Activated CD4-positive, alpha-beta T cell treated with anti-CD3 and anti-CD28 coated beads, Interleukin-2, amount 10 ng/mL, durations not matched to agents 7 days and 5 days (primary cell): ENCODE results near the gene IRX6. TPM values are rescaled to one million over a fixed set of nuclear protein-coding genes. Genes with fewer than 3 reads are reported as not detected.

ENCODE experiments used
- CTCF ChIA-PET: fragments of 350-600 bp; sonication (Branson Sonifier 250); formaldehyde crosslinking; loops from one replicate; lab custom pipeline; 2021; ENCODE audit warnings: antibody characterized with exemption; lab: Charles Lee
- POLR2A ChIA-PET: fragments of 350-600 bp; sonication (Branson Sonifier 250); formaldehyde crosslinking; loops from one replicate; lab custom pipeline; 2021; ENCODE audit warnings: antibody characterized with exemption; lab: Charles Lee
- DNase-seq: peaks from one replicate; pipeline ENCODE4 v3.0.0-alpha.2; 2020
- H3K27ac Mint-ChIP-seq: one replicate; pipeline ENCODE4 v1.8.0; 2021; ENCODE audit warnings: mild to moderate bottlenecking, moderate library complexity, mixed read lengths
- H3K27me3 Mint-ChIP-seq: one replicate; pipeline ENCODE4 v1.8.0; 2021; ENCODE audit warnings: mixed read lengths
- H3K36me3 Mint-ChIP-seq: one replicate; pipeline ENCODE4 v1.8.0; 2021; ENCODE audit warnings: low read depth, mixed read lengths
- H3K4me1 Mint-ChIP-seq: one replicate; pipeline ENCODE4 v1.8.0; 2021; ENCODE audit warnings: mixed read lengths
- H3K4me3 Mint-ChIP-seq: one replicate; pipeline ENCODE4 v1.8.0; 2021; ENCODE audit warnings: mild to moderate bottlenecking, moderate library complexity, mixed read lengths
- H3K9me3 Mint-ChIP-seq: one replicate; pipeline ENCODE4 v1.8.0; 2021; ENCODE audit warnings: mixed read lengths
- total RNA-seq, 2 experiments: library from RNA; stranded (reverse); gene quantifications; one replicate each; pipeline ENCODE4 v1.2.3, GENCODE V29; 2021

IRX6 gene
- total RNA-seq, 2 experiments from 2014 or later: not detected

DNA sequence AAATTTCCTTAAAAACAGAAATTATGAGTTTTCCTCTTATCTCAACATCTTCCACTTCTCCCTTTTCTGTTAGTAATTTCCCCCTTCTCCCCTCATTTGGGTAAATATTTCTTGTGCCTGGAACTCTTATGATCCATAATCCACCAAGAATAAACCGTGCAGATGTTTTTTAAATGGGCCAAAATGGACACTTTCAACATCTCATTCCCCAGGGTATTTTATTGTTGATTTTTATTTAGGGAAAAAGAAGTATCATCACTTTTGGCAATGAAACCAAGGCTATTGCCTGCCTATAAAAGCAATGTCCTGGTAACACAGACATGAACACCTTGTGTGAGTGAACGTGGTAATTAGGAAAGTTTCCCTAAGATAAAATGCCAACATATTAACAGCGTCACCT is 54.6 kb downstream of the IRX6 start:
- no peak for DNase-seq
- no peak overlapping the region for H3K27ac Mint-ChIP-seq
- no peaks in the 10 kb centered on the region for H3K36me3 Mint-ChIP-seq
- H3K4me1 Mint-ChIP-seq: no peaks in the 10 kb centered on the region
- H3K4me3 Mint-ChIP-seq: no peak overlapping the region
- no peaks in the 10 kb centered on the region for H3K27me3 Mint-ChIP-seq
- CTCF ChIA-PET: no interaction called here
- H3K9me3 Mint-ChIP-seq: no peaks in the 10 kb centered on the region
- POLR2A ChIA-PET: no interaction called here

DNA sequence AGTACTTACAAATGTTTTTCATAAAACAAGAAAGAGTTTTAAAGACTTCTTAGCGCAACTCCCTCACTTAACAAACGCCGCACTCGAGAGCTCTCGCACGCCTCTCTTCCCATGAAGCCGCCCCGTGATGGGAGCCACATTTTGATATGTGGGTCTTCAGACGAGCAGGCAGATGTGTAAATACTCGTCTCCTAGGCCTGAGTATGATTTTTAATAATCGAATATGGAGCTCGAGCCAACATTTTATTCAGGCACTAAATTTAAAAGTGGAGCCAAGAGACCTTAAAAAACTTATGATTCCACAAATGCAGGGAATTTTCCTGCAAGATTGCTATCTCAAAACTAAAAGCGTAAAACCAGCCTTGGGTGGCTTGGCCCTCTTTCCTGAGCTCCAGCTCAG is 55.4 kb downstream of the IRX6 start:
- Mint-ChIP-seq H3K4me1 (no peaks in the 10 kb centered on the region), H3K36me3 (no peaks in the 10 kb centered on the region), H3K27ac (no peak overlapping the region), H3K27me3 (no peaks in the 10 kb centered on the region), H3K4me3 (no peak overlapping the region), H3K9me3 (no peaks in the 10 kb centered on the region)
- ChIA-PET POLR2A (no interaction called here), CTCF (no interaction called here)
- DNase-seq: no peak

DNA sequence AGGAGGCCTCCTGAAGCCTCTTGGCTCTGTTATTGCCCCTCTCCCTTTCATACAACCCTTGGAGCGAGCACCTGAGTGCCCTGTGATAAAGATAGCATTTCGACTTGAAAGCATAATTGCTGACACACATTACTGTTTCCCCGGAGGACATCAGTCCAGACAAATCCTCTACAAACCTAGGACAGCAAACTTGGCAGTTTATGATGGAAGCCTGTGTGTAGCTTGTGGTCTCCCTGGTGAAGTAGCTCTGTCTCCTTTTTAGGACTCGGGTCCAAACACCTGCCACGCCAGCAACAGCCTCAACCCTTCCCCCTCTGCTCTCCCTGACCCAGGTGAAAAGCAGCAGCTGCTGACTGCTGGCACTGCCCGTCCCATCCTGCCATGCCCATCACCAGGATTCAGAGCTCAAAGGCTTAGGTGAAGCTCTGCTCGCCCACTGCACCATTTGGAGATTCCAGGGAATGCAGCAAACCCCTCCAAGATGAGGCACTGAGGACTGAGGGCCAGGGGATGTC is 55.9 kb downstream of the IRX6 start:
- Mint-ChIP-seq H3K27me3 (no peaks in the 10 kb centered on the region), H3K36me3 (no peaks in the 10 kb centered on the region), H3K4me3 (no peak overlapping the region), H3K4me1 (no peaks in the 10 kb centered on the region), H3K9me3 (no peaks in the 10 kb centered on the region), H3K27ac (no peak overlapping the region)
- ChIA-PET POLR2A (no interaction called here), CTCF (no interaction called here)
- no peak for DNase-seq

Other genes with a start within 250 kb of the IRX6 start
- gene MMP2, start 155.0 kb downstream of the IRX6 start, total RNA-seq: not detected
- under 1 TPM; 0.30 to 0.87 TPM for gene LPCAT2, start 184.9 kb downstream of the IRX6 start, total RNA-seq
- gene CAPNS2, start 242.5 kb downstream of the IRX6 start, total RNA-seq: not detected